Measurements from ENCODE around the gene PLCB2.

DNA sequence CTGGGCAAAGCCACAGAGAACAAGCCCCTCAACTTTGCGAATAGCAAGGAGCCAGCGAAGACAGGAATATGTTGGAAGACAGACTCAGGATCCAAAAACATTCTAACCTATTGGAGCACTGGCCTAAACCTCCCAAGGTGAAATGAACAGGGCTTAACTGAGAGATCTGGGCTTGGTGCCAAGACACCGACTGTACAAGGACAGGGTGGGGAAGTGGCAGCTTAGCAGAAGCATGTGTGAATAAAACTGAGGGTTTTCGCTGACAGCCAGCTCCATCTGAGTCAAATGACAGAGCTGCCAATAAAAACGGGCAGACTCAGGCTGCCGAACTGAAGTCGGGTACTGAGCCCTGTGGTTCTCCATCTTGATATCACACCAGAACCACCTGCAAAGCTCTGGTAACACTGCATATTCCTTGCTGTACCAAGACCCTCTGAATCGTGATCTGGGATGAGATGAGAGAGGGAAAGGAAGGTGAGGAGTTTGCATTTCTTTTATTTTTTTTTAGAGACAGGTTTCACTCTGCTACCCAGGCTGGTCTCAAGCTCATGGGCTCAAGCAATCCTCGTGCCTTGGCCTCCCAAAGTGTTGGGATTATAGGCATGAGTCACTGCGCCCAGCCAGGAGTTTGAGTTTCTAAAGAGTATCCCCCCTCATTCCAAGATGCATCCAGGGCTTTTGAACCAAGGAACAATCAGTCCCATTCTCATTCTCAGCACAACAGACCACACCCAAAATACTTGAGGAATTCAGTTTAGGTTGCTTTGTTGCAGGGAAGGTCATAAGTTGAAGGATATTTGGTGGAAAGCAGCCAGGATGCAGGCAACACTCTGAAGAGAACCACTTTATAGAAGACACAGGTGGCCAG lies 6.0 kb upstream of the PLCB2 start:
- TF ChIP-seq BHLHE40 (IDR thresholded peaks at IDR 0.05; ENCODE audit: low read length) (no peak), CSDE1 (IDR thresholded peaks at IDR 0.05) (no peak), LARP7 (IDR thresholded peaks at IDR 0.05) (no peak), FOXM1 (IDR thresholded peaks at IDR 0.05; ENCODE audit: low read depth) (no peak), FOXM1 (CRISPR knock-in tag; IDR thresholded peaks at IDR 0.05; ENCODE audit: low read depth) (no peak), SMC3 (conservative IDR thresholded peaks at IDR 0.05; ENCODE audit: insufficient read depth, low read depth, low read length) (no peak), SP1 (CRISPR knock-in tag; IDR thresholded peaks at IDR 0.05) (no peak), ZC3H4 (CRISPR knock-in tag; IDR thresholded peaks at IDR 0.05; ENCODE audit: borderline replicate concordance) (no peak), ZBTB11 (CRISPR knock-in tag; IDR thresholded peaks at IDR 0.05) (no peak), RFX5 (IDR thresholded peaks at IDR 0.05; ENCODE audit: low read depth, low read length) (no peak), SIN3A (IDR thresholded peaks at IDR 0.05; ENCODE audit: borderline replicate concordance in 2 of 2, control insufficient read depth in 1 of 2, low read depth in 2 of 2, low read length in 2 of 2) (no peak), MCM7 (IDR thresholded peaks at IDR 0.05) (no peak), HEY1 (CRISPR knock-in tag; IDR thresholded peaks at IDR 0.05; ENCODE audit: borderline replicate concordance) (no peak)
- TF ChIP-seq, protein P1, sequence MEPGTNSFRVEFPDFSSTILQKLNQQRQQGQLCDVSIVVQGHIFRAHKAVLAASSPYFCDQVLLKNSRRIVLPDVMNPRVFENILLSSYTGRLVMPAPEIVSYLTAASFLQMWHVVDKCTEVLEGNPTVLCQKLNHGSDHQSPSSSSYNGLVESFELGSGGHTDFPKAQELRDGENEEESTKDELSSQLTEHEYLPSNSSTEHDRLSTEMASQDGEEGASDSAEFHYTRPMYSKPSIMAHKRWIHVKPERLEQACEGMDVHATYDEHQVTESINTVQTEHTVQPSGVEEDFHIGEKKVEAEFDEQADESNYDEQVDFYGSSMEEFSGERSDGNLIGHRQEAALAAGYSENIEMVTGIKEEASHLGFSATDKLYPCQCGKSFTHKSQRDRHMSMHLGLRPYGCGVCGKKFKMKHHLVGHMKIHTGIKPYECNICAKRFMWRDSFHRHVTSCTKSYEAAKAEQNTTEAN (CRISPR knock-in tag; IDR thresholded peaks at IDR 0.05) = no peak
